G401.6 (cell line): Measurements from ENCODE around the gene KDELR1.

ENCODE experiments used
- FAIRE-seq: peaks from 2 replicates; lab custom pipeline; 2012; peaks lifted over from hg19 to GRCh38; lab: Jason Lieb, UNC

The KDELR1 gene

DNA sequence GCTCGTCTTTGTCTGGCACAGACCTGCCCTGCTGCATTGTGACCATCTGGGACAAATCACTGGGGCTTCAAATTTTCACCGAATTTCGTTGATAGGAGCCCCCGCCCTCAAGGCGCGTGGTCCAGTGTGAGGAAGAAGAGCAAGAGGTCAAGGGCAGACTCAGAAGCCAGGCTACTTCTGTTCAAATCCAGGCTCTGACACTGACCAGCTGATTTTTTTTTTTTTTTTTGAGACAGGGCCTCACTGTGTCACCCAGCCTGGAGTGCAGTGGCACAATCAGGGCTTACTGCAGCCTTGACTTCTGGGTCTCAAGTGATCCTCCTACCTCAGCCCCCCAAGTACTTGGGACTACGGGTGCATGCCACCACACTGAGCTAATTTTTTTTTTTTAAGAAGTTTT lies 20.0 kb downstream of the KDELR1 start:
- FAIRE-seq, result no peak

DNA sequence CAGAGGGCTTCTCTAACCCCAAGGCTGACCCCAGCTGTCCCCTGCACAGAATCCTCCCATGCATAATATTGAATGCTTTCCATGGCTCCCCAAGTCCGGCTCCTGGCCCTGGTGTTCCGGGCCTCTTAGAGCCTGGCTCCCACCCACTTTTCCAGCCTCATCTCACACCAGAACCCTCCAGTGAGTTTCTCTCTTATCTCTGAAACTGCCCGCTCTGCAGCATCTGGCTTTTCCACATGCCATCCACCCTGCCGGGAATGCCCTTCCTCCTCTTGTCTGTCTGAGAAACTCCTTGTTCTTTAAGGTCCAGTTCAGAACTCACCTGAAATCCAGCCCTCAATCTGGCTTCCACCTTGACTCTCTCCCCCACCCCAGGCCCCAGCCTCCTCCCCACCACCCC lies 20.4 kb downstream of the KDELR1 start:
- no peak for FAIRE-seq

DNA sequence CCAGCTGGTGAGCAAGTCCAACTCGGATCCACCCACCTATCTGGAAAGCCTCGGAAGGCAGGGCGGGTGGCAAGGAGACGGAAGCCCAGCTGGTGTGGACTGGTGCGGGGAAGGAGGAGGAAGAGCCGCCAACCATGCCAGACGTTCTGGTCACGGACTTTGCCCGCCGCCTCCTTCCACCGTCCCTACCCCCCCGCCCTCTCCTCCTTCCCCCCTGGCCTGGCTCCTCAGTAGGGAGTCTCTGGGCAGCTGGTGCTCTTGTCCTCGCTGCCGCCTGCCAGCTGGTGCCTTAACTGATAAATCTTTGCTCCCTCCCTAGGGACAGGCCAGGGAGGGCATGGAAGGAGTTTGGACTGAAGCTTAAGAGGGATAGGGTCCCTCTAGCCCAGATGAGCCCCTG lies 22.4 kb downstream of the KDELR1 start:
- no peak for FAIRE-seq

DNA sequence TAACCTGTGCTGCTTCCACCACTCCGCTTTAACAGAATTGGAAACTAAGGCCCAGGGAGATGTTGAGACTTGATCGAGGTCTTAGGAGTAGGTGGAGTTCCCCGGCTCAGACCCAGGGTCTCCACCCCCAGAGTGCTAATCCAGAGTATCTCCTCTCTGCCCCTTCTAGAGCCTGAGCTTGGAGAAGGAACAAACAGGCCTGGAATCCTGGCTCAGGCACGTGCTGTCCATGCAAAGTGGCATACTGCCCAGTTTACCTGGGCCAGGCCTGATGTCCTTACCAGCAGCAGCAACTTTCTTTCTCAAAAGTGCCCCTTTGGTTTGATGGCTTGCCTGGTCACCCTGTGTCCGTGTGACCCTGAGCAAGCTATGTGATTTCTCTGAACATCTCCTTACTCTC lies 23.5 kb downstream of the KDELR1 start:
- no peak for FAIRE-seq

DNA sequence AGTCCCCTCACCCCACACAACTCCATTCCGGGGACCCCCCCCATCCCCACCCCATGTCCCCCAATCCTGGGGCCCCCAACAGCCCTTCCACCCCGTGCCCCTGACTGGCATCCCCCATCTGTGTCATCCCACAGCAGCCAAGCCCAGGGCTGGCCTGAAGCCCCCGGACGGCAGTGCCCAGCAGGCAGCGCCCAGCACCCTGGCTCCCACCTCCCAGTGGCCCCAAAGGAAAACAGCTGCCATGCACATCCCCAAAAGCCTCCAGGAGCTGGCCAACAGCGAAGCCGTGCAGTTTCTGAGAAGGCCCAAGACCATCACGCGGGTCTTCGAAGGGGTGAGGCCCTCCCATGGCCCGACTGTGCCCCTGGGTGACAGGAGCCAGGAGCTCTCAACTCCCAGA lies 25.7 kb downstream of the KDELR1 start:
- no peak for FAIRE-seq

DNA sequence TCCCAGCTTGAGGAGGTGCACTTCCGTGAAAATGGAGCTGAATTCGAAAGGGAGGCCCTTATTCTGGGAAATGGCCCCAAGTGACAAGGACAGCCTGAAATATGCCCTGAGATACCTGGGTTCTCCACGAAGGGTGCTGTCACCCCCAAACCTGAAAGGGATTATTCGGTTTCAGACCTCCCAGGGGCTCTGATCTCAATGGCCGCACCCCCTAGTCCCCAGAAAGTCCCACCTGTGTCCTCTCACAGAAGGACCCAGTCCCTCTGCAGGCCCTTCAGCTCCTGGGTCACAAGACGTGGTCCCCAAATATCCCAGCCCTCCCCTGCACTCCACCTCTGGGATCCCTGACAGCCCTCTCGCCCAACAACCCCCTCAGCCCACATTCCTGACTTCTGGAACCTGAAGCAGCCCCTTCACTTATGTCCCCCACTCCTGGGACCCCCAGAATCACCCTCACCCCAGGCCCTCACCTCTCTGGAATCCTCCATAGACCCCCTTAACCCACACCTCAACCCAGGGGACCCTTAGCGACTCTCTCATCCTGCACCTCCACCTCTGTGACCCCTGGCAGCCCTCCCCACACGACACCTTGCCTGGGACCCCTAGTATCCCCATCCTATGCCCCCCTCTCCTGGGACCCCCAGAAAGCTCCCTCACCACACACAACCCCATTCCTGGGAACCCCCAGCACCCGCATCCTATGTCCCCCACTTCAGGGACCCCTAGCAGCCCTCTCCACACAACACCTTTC lies 26.6 kb downstream of the KDELR1 start:
- FAIRE-seq, result no peak

DNA sequence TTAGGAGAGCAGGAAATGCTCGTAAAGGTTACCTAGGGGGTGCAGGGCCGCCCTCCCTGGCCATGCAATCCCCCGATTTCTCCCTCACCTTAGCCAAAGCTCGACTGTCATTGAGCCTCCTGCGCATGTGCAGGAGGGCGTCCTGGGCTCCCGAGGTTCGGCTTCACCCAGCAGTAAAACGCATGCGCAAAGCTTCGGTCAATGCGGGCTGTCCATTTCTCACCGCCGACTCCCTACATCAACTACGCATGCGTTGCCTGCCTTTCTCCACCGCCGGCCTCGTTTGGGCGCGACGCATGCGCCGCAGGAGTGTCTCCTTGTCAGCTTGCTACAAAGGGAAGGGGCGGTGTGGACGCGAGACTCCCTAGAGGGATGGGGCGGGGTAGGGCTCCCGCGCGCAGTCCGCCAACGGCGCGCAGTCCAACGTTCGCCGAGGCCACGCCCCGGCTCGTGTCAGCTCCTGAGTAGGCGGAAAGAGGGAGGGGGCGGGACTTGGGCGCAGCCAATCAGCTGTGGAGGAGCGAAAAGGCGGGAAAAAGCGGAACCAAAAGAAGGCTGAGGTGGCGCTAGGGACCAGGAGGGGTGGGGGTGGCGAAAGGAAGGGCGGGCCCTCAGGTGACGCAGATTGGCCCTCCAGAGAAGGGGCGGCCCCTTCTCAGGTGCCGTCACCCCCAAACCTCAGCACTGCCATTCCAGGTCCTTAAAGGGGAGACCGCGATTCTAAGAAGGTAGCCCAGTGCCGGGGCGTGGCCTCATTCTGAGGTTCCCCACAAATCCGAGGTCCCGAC lies 27.3 kb downstream of the KDELR1 start, which contains the start of the genes SYNGR4 and TMEM143:
Gene SYNGR4 (plus strand): TSS at position 558 of the 788 bp plus-strand sequence. CDS start 1,476 bp downstream, outside the sequence.
Gene TMEM143 (minus strand): TSS at position 131 of the 788 bp plus-strand sequence. CDS start 20 bp downstream, at position 111.
- peak; percentile 98 for FAIRE-seq

DNA sequence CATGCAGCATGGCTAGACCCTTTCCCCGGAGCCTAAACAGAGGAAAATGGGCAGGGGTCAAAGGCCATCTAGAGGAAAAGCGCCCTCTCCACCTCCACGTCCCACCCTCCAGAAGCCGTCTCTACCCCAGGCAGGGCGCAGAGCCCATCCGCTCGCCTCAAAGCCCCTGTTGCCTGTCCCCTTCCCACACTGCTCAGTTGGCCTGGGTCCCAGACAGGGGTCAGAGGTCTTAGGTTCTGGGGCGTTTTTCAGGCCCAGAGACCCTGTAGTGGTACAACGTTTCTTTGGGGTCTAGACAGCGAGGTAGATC lies 27.9 kb downstream of the KDELR1 start:
- no peak for FAIRE-seq

DNA sequence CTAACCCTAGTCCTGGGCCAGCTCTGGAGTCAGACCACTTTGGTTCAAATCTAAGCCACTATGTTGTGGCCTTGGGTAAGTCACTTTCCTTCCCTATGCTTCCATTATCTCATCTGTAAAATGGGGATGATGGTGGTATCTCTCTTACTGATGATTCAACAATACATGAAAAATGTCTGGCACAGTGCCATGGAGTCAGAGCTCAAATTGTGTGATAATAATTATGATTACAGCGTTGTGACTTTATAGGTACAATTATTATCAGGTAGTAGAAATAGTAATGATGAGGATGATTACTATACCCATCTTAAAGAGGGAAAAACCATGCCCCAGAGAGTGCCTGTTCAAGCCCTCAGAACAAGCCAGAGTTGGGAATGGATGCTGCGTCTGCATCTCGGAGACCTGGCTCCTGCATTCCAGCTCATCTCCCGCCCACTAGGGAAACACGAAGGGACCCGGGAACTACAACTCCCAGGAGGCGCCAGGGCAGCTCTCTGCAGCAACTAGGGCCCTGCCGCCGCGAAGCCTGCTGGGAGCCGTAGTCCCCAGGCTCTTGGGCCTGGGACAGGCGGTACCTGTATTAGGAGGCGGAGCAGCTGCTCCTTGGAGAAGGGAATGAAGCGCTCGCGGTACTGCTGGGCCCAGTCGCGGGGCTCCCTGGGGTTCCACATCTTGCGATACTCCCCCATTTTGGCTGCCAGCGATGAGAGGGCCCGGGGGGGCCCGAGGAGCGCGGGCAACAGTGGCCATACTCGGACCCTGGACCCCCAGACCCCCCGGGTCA lies 28.4 kb downstream of the KDELR1 start:
- peak; percentile 96 for FAIRE-seq

DNA sequence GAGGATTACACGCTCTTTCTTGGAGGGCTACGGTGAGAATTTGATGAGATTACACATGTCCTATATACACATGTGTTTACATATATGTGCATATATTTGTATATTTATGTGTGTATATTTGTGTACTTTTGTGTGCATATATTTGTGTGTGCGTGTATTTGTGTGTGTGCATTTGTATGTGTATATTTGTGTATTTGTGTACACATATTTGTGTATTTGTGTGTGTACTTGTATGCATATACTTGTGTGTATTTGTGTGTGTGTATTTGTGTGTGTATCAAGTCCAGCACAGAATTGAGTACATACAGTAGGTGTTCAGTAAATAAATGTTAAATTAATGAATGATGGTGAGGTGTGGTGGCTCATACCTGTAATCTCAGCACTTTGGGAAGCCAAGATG lies 29.4 kb downstream of the KDELR1 start:
- FAIRE-seq, result no peak

DNA sequence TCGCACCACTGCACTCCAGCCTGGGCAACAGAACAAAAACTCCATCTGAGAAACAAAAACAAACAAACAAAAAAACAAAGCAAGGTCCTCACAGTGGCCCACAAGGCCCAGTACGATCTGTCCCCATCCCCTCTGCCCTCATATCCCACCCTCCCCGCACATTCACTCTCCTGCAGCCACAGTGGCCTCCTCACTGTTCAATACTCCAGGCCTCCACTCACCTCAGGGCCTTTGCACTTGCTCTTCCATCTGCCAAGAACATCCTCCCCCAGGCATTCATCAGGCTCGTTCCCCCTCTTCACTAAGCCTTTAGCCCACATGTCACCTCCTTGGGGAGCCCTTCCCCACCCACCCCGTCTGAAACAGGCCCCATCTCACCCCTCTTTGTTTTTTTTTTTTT lies 32.2 kb downstream of the KDELR1 start:
- no peak for FAIRE-seq

DNA sequence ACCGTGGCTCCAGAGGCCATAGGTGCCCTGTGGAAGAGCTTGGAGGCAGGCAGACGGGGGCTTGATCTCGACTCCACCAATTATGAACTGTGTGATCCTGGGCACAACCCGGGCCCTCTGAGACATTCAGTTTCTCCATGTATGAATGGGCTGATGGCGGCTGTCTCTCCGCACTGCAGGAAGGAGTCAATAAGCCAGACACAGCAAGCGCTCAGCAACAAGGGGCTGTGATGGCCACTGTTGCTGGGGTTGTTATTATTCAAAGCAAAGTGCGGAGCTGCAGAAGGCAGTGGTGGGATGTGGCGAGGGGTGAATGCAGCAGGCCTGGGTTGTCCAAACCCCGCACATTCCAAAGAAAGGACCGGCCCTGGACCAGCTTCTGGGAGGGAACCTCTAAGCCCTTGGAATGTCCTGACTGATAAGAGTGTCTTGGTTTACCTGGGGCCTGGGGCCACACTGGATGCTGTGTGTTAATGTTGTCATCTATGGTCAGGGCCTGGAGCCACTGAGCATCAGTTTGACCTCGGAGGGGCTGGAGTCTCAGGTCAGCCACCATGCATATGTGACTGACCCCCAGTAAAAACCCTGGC lies 35.9 kb downstream of the KDELR1 start:
- no peak for FAIRE-seq

DNA sequence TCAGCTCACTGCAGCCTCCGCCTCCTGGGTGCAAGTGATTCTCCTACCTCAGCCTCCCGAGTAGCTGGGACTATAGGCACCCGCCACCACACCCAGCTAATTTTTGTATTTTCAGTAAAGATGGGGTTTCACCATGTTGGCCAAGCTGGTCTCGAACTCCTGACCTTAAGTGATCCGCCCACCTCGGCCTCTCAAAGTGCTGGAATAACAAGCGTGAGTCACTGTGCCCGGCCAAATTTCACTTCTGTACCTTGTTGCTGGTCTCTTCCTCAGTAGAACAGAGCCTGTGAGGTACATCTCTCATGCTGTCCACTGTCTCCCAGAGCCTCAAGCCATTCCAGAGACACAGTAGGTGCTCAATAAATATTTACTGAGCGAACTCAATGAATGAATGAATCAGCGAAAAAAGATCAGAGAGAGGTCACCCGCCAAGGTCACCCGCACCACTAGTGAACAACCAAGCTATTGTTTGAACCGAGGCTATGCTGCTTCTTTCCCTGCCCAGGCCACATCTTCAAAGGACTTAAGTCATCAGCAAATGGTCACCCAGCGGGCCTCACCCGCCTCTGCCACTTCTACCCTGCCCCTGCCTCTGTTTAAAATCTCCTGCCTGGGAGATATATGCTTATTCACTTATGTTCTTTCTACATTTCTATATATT lies 36.9 kb downstream of the KDELR1 start:
- no peak for FAIRE-seq

DNA sequence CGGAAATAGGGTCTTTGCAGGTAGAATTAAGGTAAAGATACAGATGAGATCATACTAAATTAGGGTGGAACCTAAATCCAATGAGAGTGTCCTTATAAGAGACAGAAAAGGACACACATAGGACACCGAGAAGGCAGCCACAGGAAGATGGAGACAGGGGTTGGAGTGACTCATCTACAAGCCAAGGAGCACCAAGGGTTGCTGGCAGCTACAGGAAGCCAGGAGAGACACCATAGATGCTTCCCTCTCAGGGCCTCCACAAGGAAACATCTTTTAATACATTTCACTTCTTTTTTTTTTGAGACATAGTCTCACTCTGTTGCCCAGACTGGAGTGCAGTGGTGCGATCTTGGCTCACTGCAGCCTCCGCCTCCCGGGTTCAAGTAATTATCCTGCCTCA lies 37.7 kb downstream of the KDELR1 start:
- FAIRE-seq, result no peak

DNA sequence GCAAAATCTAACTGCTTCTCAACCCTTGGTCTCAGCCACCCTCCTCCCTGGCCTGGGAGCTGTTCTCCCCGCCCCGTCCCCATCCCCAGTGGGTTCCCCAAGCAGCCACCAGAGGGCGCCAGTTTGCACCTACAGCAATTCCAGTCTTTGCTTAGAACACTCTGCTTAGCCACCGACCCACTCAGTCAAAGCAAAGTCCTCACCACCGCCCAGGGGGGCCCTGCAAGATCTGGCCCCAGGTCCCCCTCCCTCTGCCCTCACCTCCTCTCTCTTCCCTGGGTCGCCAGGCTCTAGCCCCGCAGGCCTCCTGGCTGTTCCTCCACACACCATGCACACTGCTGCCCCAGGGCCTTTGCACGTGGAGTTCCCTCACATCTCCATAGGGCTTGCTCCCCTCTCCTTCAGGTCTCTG lies 40.0 kb downstream of the KDELR1 start:
- FAIRE-seq, result no peak

DNA sequence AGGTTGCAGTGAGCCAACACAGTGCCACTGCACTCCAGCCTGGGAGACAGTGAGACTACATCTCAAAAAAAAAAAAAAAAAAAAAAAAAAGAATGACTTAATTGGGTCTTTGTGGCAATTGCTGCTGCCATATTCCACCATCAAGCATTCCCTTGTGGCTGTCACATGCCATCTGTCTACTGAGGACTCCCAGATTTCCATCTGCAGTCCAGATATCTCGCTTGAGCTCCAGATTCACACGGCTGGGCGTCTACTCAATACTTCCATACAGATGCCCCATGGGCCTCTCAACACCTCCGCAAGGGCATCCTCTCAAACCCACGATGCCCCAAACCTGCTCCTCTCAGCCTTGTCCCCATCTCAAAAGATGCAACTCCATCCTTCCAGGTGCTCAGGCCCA lies 40.5 kb downstream of the KDELR1 start:
- no peak for FAIRE-seq

DNA sequence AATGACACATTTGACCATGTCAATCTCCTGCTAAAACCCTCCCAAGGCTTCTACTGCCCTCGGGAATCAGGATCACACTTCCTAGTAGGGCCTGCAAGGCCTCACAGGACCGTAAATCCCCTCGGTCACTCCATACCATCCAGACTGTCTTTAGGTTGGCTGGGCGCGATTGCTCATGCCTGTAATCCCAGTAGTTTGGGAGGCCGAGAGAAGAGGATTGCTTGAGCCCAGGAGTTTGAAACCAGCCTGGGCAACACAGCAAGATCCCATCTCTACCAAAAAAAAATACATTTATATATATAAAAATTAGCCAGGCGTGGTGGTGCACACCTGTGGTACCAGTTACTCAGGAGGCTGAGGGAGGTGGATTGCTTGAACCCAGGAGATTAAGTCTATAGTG lies 42.6 kb downstream of the KDELR1 start:
- FAIRE-seq, result no peak

DNA sequence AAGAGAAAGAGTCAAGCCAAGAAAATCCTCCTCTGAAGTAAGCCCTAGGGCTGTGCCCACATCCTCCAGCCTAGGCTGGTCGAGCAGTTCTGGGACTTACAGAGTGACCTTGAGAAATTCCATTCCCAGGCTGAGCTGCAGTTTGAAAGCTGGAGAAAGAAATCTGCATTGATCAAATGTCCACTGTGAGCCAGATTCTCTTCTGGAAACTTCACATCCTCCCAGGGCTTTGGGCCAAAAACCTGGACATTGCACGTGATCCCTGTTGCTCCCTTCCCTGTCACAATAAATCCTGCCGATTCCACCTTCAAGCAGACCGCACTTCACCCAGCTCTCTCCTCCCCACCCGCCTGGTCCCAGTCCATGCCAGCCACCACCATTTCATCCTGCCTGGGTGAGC lies 43.3 kb downstream of the KDELR1 start:
- no peak for FAIRE-seq

DNA sequence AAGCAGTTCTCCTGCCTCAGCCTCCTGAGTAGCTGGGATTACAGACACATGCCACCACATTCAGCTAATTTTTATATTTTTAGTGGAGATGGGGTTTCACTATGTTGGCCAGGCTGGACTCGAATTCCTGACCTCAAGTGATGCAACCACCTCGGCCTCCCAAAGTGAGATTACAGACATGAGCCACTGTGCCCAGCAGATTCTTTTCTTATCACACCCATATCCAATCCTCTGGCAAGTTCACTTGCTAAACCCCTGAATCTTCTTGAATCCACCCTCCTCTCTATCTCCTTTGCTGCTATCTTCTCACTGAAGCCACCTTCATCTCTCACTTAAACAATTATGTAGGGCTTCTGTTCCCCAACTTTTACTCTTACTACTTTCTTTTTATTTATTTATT lies 45.2 kb downstream of the KDELR1 start:
- no peak for FAIRE-seq

DNA sequence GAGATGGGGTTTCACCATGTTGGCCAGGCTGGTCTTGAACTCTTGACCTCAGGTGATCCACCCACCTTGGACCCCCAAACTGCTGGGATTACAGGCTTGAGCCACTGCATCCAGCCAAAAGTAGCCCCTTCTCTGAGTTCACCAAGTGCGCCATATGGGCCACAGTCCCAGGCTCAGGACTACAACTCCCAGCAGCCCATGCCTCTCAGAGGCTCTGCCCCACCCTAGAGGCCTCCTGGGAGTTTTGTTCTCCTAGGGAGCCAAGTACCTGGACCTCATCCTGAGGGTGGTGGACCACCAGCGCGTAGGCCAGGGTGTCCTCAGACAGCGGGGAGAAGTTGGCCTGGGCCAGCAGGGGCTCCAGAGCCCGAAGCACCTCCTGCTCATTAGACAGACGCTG lies 46.5 kb downstream of the KDELR1 start:
- FAIRE-seq, result no peak

DNA sequence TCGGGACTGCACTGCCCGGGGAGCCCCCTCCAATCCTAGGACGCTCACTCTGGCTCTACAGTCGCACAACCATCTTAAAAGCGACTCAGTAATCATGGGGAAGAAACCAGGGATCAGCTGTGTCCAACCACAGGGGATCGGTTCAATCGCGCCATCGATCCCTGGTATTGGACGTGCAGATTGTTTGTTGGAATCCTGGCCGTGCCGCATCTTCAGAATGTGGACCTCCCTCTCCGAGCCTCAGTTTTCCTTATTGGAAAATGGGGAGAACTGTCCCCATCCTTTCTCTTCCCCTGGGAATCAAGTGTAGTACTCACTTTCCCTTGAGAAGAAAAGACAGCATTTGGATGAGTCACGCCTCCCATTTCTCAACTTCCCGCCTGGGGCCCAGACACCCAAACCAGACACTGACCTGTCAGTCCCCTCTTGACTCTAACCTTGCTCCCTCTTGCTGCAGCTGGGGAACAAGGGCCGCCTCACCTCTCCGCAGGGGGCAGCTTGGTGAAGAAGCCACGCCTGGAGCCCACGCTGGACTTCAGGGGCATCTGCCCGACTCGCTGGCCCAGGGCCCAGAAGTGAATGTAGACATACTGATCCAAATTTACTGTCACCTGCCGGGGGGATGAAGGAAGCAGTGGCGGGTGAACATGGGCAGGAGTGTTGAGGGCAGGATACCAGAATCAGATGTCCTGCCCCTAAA lies 48.4 kb downstream of the KDELR1 start:
- FAIRE-seq, result no peak

DNA sequence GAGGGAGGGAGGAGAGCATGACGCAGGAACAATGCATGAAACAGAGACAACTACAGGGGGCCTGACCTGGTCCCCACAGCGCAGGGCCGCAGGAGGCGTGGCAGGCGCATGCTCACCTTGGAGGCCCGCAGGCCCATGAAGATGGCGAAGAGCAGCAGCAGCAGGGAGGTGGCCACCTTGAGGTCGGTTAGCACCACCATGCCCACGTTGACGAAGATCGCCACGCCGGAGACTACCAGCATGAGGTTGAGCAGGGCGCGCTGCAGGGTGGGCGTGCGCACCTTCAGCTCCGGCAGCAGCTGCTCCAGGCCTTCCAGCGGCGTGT lies 49.0 kb downstream of the KDELR1 start:
- FAIRE-seq, result no peak
